ENCODE data around the gene U2SURP.

U2SURP gene

DNA sequence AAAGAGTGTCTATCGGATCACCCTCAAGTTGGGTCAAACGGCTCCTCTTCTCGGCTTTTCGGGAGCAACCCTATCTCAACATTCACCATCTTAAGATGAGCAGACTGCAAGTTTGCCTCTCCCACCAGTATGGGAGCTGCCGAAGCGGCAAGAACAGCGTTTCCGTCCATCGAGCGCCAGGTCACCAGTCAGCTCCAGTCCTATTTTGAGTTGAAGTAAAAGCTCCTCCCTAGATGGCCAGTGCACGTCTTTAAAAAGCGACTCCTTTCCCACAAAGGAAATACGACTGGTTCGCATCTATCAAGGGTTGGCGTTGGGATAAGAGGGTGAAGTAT, 369 bp upstream of the U2SURP start:
- DNase-seq (ENCODE audit: low spot score), result peak; percentile 79
- TF ChIP-seq CTCF (IDR thresholded peaks at IDR 0.05; ENCODE audit: extremely low read depth, missing control alignments), result no peak

GRCh38 chr3:143002083-143002712, 828 bp downstream of the U2SURP start:
- no peak for DNase-seq (ENCODE audit: low spot score)
- TF ChIP-seq CTCF (IDR thresholded peaks at IDR 0.05; ENCODE audit: extremely low read depth, missing control alignments), result no peak

DNA sequence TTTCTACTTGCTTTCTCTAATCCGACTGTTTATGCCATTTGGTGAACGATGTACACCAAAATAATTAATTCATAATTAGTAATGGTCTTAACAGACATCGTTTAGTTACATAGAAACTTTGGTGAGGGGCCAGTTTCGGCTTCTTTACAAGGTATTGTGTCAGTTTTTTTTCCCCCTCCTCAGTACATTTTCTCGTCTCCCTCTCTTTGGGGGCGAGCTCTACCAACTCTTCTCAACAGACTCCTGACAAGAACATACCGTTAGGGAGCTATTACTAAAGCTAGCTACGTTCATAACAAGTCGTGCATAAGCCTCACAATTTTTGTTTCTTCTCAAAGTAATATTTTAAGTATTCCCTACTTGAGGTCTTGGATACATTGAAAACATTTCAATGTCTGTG, 1.4 kb downstream of the U2SURP start:
- no peak for TF ChIP-seq CTCF (IDR thresholded peaks at IDR 0.05; ENCODE audit: extremely low read depth, missing control alignments)
- no peak for DNase-seq (ENCODE audit: low spot score)

GRCh38 chr3:143004823-143005222, 3.5 kb downstream of the U2SURP start:
- TF ChIP-seq CTCF (IDR thresholded peaks at IDR 0.05; ENCODE audit: extremely low read depth, missing control alignments), result no peak
- DNase-seq (ENCODE audit: low spot score), result no peak

DNA sequence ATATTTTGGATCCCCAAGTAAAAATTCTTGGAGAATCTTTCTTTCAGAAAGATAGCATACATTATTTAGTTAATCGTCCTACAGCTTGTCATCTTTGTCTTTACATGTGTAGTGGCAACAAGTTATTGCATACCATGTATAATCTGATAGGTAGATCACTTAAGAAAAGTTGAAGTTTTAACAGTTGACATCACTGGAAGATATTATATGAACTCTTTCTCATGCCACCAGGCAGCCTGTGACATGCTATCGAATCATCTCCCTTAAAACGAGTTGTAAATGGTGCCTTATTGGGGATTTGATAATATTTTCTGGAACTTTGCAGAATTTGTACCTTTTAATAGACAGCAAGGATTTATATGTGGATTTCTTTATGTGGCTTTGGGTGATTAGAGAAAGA, 8.7 kb downstream of the U2SURP start:
- DNase-seq (ENCODE audit: low spot score), result no peak

GRCh38 chr3:143011705-143012104, 10.3 kb downstream of the U2SURP start:
- TF ChIP-seq CTCF (IDR thresholded peaks at IDR 0.05; ENCODE audit: extremely low read depth, missing control alignments), result no peak
- DNase-seq (ENCODE audit: low spot score), result no peak

More for the DNA sequence above, 8.7 kb downstream of the U2SURP start:
- no peak for TF ChIP-seq CTCF (IDR thresholded peaks at IDR 0.05; ENCODE audit: extremely low read depth, missing control alignments)

DNA sequence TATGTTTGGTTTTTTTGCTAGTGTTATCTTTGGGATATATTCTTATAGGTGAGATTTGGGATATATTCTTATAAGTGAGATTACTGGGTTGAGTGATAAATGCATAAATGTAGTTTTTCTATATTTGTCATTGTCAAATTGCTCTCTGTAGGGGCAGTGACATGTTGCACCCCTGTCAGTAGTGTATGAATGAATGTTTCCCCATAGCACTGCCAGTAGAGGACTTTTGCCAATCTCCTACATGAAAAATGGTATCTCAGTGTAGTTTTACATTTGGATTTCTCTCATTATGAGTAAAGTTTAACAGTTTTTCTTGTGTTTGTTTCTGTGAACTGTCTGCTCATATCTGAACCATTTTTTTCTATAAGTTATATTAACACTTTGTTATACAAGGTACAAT, 13.6 kb downstream of the U2SURP start:
- TF ChIP-seq CTCF (IDR thresholded peaks at IDR 0.05; ENCODE audit: extremely low read depth, missing control alignments), result no peak

More for the DNA sequence above, 13.6 kb downstream of the U2SURP start:
- no peak for DNase-seq (ENCODE audit: low spot score)

Measured in GM20000 (cell line).